Measurements from ENCODE around the gene CAPN2. TPM values are rescaled to one million over a fixed set of nuclear protein-coding genes. Genes with fewer than 3 reads are reported as not detected.

The CAPN2 gene
- total RNA-seq, 1 experiment from 2014 or later, result 513 TPM

DNA sequence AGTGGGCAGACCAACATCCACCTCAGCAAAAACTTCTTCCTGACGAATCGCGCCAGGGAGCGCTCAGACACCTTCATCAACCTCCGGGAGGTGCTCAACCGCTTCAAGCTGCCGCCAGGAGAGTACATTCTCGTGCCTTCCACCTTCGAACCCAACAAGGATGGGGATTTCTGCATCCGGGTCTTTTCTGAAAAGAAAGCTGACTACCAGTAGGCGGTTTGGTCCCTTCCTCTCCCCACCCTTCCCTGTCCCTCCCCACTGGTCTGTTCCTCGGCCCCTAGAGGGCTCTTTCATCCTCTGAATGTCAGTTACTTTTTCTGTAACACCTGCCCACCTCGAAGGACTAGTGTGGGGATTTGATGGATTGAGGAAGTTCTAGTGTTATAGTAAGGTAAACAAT, 46.9 kb downstream of the CAPN2 start:
- no TSS peak for BruUV-seq (replicated peaks)
- peak overlapping the region; percentile 13 for H3K27ac Mint-ChIP-seq (ENCODE audit: low read depth, unreplicated experiment)
- peaks cover 95% of the 10 kb centered on the region for H3K36me3 Mint-ChIP-seq (ENCODE audit: insufficient read depth, unreplicated experiment)
- no peaks in the 10 kb centered on the region for H3K4me1 Mint-ChIP-seq (ENCODE audit: insufficient read depth, unreplicated experiment)
- POLR2A ChIA-PET, result interaction anchor here (0.6 to 4.1 kb wide), 2 partner anchors 12 to 50 kb away, joined by 3 to 26 read pairs; no protein-coding TSS in a partner anchor
- TF ChIP-seq, protein P1, sequence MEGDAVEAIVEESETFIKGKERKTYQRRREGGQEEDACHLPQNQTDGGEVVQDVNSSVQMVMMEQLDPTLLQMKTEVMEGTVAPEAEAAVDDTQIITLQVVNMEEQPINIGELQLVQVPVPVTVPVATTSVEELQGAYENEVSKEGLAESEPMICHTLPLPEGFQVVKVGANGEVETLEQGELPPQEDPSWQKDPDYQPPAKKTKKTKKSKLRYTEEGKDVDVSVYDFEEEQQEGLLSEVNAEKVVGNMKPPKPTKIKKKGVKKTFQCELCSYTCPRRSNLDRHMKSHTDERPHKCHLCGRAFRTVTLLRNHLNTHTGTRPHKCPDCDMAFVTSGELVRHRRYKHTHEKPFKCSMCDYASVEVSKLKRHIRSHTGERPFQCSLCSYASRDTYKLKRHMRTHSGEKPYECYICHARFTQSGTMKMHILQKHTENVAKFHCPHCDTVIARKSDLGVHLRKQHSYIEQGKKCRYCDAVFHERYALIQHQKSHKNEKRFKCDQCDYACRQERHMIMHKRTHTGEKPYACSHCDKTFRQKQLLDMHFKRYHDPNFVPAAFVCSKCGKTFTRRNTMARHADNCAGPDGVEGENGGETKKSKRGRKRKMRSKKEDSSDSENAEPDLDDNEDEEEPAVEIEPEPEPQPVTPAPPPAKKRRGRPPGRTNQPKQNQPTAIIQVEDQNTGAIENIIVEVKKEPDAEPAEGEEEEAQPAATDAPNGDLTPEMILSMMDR (IDR thresholded peaks at IDR 0.05; ENCODE audit: unreplicated experiment), result no peak
- H3K4me3 Mint-ChIP-seq (ENCODE audit: unreplicated experiment), result no peak overlapping the region
- CTCF ChIA-PET, result interaction anchor here (0.8 to 6.8 kb wide), 3 partner anchors 8 to 63 kb away, joined by 3 to 62 read pairs (median 13); partner anchors contain the start of gene CAPN2
- no peaks in the 10 kb centered on the region for H3K27me3 Mint-ChIP-seq (ENCODE audit: insufficient read depth, unreplicated experiment)
- intact Hi-C loops (cut with micrococcal nuclease), result no loop called here
- no peak for DNase-seq (ENCODE audit: unreplicated experiment)
- no peaks in the 10 kb centered on the region for H3K9me3 Mint-ChIP-seq (ENCODE audit: unreplicated experiment)

DNA sequence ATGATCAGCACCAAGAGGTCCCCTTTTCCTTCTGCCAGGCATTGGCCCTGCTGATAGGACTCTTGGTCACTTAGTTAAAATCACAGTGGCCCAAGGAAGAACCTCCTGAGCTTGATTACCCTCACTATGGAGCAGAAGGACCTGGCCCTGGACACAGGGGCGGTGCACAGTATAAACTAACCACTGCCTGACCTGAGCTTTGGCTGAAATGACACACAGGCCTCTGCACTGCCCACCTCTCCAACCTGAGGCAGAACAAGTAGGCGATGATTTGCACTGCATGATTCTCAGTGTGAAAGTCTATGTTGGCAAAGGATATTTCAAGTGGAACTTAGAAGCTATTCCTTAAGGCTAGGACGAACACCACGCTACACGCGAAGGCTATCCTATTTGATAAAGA, 48.5 kb downstream of the CAPN2 start:
- Mint-ChIP-seq H3K27ac (ENCODE audit: low read depth, unreplicated experiment) (no peak overlapping the region), H3K9me3 (ENCODE audit: unreplicated experiment) (no peaks in the 10 kb centered on the region), H3K4me3 (ENCODE audit: unreplicated experiment) (no peak overlapping the region), H3K36me3 (ENCODE audit: insufficient read depth, unreplicated experiment) (peaks cover 98% of the 10 kb centered on the region), H3K4me1 (ENCODE audit: insufficient read depth, unreplicated experiment) (no peaks in the 10 kb centered on the region), H3K27me3 (ENCODE audit: insufficient read depth, unreplicated experiment) (no peaks in the 10 kb centered on the region)
- no TSS peak for BruUV-seq (replicated peaks)
- CTCF ChIA-PET, result interaction anchor here (0.5 to 6.8 kb wide), 6 partner anchors 10 to 738 kb away, joined by 3 to 62 read pairs (median 8); partner anchors contain the start of gene CAPN2
- POLR2A ChIA-PET, result interaction anchor here (2.4 to 4.1 kb wide), 2 partner anchors 10 to 15 kb away, joined by 8 to 26 read pairs; no protein-coding TSS in a partner anchor
- intact Hi-C loops (cut with micrococcal nuclease), result no loop called here
- TF ChIP-seq, protein P1 (IDR thresholded peaks at IDR 0.05; ENCODE audit: unreplicated experiment), result no peak
- no peak for DNase-seq (ENCODE audit: unreplicated experiment)

DNA sequence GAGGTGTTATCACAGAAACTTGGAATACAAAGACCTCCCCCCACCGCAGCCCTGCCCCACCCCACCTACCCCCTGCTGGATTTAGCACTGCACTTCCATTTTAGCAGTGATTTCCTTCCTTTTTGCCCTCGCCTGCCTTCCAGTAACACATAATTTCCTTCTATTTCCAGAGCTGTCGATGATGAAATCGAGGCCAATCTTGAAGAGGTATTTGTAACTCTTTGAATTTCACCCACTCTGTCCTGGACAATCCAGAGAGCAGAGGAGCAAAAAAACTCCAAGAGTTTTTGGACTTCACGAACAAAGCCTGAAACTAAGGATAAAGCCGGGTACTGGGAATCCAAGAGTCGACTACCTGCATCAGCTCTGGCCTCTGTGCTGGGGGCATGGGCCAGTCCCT, 49.1 kb downstream of the CAPN2 start:
- ChIA-PET CTCF (interaction anchor here (1.0 to 6.8 kb wide), 5 partner anchors 10 to 65 kb away, joined by 4 to 62 read pairs (median 12); partner anchors contain the start of gene CAPN2), POLR2A (interaction anchor here (0.6 to 4.1 kb wide), 4 partner anchors 10 to 41 kb away, joined by 3 to 26 read pairs (median 6); no protein-coding TSS in a partner anchor)
- no peak overlapping the region for H3K27ac Mint-ChIP-seq (ENCODE audit: low read depth, unreplicated experiment)
- H3K9me3 Mint-ChIP-seq (ENCODE audit: unreplicated experiment), result no peaks in the 10 kb centered on the region
- no peak for DNase-seq (ENCODE audit: unreplicated experiment)
- BruUV-seq (replicated peaks), result no TSS peak
- no peak overlapping the region for H3K4me3 Mint-ChIP-seq (ENCODE audit: unreplicated experiment)
- peaks cover 100% of the 10 kb centered on the region for H3K36me3 Mint-ChIP-seq (ENCODE audit: insufficient read depth, unreplicated experiment)
- intact Hi-C loops (cut with micrococcal nuclease), result no loop called here
- H3K27me3 Mint-ChIP-seq (ENCODE audit: insufficient read depth, unreplicated experiment), result no peaks in the 10 kb centered on the region
- no peaks in the 10 kb centered on the region for H3K4me1 Mint-ChIP-seq (ENCODE audit: insufficient read depth, unreplicated experiment)
- TF ChIP-seq, protein P1 (IDR thresholded peaks at IDR 0.05; ENCODE audit: unreplicated experiment), result no peak

DNA sequence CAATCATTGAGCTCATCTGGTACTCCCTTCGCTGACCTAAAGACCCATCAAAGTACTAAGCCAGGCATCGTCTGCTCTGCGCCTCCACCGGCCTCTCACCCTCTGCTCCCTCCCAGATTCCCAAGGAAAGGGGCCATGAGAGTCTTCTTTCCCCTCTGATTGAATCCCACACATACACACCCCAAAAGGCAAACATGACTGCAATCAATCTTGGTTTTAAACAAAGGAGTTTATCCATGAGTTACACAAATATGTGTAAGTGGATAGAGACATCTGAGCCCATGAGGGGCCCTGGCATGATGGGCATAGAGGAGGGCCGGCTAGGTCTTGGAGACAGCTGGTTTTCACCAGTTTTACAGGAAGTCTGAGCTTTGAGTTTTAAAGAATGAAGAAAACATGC, 50.9 kb downstream of the CAPN2 start:
- H3K4me3 Mint-ChIP-seq (ENCODE audit: unreplicated experiment), result no peak overlapping the region
- H3K36me3 Mint-ChIP-seq (ENCODE audit: insufficient read depth, unreplicated experiment), result peaks cover 89% of the 10 kb centered on the region
- peak overlapping the region; percentile 78 for H3K27ac Mint-ChIP-seq (ENCODE audit: low read depth, unreplicated experiment)
- BruUV-seq (replicated peaks), result no TSS peak
- intact Hi-C loops (cut with micrococcal nuclease), result no loop called here
- H3K27me3 Mint-ChIP-seq (ENCODE audit: insufficient read depth, unreplicated experiment), result no peaks in the 10 kb centered on the region
- H3K4me1 Mint-ChIP-seq (ENCODE audit: insufficient read depth, unreplicated experiment), result no peaks in the 10 kb centered on the region
- POLR2A ChIA-PET, result interaction anchor here (0.7 to 1.5 kb wide), 8 partner anchors 9 to 65 kb away, joined by 3 to 9 read pairs (median 3); no protein-coding TSS in a partner anchor
- TF ChIP-seq, protein P1 (IDR thresholded peaks at IDR 0.05; ENCODE audit: unreplicated experiment), result no peak
- no peak for DNase-seq (ENCODE audit: unreplicated experiment)
- CTCF ChIA-PET, result interaction anchor here (0.6 to 6.8 kb wide), 8 partner anchors 8 to 313 kb away, joined by 3 to 62 read pairs (median 7); partner anchors contain the start of gene CAPN2
- H3K9me3 Mint-ChIP-seq (ENCODE audit: unreplicated experiment), result no peaks in the 10 kb centered on the region
